ENCODE results near the gene CCDC85A.

Gene CCDC85A

DNA sequence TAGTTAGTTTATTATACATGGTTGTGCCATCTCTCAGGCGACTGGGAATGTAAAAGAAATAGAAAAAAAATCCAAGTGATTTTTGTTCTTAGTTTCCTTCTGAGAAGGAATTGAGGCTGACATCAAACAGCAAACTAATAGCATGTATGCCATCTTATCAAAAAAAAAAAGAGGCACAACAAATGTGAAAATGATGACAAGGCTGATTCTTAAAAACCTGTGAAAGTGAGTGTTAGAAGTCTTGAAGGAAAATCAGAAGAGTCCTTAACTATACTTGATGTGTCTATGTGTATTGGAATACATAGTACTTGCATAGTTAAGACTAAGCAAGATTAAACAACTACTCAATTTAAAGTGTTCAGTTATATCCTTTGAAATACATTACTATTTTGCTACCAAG is 161.0 kb downstream of the CCDC85A start:
- intact Hi-C loops (cut with DNase I): no loop called here

DNA sequence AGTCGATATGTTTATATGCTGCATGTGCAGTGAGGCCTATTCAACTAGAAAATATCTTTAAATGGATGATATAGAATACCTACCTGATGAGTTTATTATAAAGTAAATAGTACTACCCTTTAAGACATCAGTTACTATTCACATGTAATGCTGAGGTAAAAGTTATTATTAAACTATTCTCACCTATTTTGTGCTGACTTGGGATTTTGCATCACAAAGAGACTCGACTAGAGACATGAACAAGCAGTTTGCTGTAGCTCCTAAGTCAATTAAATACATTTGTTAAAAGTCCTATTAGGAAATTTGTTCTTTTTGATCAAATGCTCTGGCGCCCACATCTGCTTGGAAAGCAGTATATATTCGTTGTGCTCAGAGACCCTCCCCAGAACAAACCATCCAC is 164.1 kb downstream of the CCDC85A start:
- intact Hi-C loops (cut with DNase I): no loop called here
- no peak for DNase-seq

More for the DNA sequence above, 161.0 kb downstream of the CCDC85A start:
- DNase-seq: no peak

- no peak for DNase-seq
- intact Hi-C loops (cut with DNase I): no loop called here
Observed at GRCh38 chr2:56348392-56349210, 164.8 kb downstream of the CCDC85A start.

- intact Hi-C loops (cut with DNase I): no loop called here
- no peak for DNase-seq
Observed at GRCh38 chr2:56357655-56358295, 174.0 kb downstream of the CCDC85A start.

GRCh38 chr2:56361844-56362243 is 178.1 kb downstream of the CCDC85A start:
- intact Hi-C loops (cut with DNase I): no loop called here
- no peak for DNase-seq

DNA sequence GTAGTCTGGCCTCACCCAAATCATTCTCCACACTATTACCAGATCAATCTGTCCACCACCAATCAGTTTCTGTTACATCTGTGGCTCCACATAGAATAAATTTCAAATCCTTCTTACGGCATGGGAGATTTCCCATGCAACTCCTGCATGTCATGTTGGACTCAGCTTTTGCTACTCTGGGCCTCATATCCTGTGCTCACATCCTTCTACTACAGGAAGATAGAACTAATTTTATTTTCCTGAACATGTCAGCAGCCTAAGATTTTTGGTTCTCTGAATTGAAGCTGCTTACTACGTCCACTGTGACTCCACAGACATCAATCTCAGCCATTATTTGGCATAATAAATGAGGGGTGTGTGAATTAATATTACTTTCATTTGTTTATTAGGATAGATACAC is 181.1 kb downstream of the CCDC85A start:
- DNase-seq: no peak
- intact Hi-C loops (cut with DNase I): no loop called here

DNA sequence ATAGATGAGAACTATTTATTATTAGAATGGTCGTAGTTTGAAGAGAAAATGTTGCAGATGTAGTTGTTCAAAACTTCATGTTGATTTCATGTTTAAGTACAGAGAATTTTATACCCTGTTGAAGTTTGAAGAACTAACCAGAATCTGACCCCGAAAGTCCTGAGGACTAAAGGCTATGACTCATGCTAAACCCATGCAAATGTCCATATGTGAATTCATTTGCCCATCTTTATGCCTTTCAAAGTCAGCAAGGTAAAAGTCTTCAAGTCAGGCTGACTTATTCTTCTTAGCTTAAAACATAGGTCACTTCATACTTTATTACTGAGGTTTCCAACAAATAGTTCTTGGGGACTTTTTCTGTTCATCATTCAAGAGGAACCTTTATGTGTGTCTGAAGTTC is 185.5 kb downstream of the CCDC85A start:
- DNase-seq: no peak
- intact Hi-C loops (cut with DNase I): no loop called here

DNA sequence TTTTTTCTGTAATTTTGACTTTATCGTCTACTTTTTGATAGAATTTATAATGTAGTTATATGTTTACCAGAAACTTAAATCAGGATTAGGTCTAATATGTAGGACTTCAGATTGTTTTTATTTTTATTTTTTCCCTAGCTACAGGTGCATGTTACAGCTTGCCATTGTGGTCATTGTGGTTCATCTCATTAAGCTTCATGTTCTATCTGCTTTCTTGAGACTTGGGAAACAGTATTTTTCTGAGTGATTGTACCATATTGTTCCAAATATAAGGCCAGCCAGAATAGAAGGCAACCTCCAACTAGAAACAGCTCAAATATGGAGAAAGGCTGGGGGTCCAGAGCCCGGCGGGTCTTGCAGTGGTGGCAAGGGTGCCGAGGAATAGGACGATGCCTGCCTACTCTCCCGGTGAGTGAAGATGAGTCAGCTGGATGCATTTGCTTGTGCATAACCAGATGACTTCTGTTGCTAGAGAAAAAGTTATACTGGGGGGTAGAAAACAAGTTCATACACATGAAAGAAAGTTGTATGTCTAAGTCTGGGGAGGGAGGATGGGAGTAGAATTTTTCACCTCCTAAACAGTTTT is 188.4 kb downstream of the CCDC85A start:
- DNase-seq: peak in 1 of 10 donors; percentile 56
- intact Hi-C loops (cut with DNase I): no loop called here

- intact Hi-C loops (cut with DNase I): no loop called here
- DNase-seq: no peak
Observed at GRCh38 chr2:56375251-56375650, 191.5 kb downstream of the CCDC85A start.

DNA sequence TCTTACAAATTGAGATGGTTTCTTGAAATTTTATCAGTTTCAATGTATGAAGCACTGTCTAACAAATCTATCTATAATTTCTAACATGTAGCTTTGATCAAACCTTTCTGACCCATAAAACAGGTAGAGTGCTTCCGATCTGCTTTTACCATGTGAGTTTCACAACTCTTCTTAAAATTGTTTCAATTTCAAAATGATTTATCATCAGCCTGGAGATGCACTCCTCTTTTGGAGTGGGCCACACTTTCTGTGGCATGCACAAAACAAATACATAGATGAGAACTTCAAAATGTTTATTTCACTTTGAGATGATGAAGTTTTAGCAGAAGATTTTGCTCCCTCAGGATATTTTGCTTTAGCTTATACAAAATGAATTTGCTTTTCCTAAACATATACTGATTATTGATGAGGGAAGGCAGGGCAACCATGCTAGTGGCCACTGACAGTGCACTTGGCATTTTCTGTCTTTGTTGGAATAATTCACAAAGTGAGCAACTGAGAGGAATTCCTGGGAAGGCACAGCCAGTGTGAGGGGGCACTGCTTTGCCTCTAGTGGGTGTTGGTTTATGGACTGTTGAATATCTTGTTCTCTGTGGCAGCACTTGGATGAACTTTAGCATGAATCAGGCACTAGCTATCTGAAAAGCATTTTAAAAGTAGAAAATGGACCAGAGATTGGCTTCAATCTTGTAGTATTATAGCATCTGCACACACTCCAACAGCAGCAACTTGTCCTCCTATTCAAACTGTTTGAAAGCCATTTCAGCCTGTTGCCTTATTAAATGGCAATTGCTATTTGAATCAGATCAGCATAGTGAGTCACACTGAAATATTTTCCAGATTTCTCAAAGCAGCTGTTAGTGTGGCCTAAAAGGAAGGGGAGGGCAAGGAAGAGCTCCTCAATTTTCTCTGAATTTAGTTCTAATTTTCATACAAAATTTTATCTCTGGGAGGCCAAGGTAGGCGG is 193.2 kb downstream of the CCDC85A start:
- DNase-seq: no peak
- intact Hi-C loops (cut with DNase I): no loop called here

- intact Hi-C loops (cut with DNase I): no loop called here
- no peak for DNase-seq
Observed at GRCh38 chr2:56379066-56379465, 195.3 kb downstream of the CCDC85A start.

GRCh38 chr2:56380861-56381260 is 197.1 kb downstream of the CCDC85A start:
- intact Hi-C loops (cut with DNase I): no loop called here
- DNase-seq: no peak

GRCh38 chr2:56382466-56382865 is 198.7 kb downstream of the CCDC85A start:
- DNase-seq: no peak
- intact Hi-C loops (cut with DNase I): no loop called here

DNA sequence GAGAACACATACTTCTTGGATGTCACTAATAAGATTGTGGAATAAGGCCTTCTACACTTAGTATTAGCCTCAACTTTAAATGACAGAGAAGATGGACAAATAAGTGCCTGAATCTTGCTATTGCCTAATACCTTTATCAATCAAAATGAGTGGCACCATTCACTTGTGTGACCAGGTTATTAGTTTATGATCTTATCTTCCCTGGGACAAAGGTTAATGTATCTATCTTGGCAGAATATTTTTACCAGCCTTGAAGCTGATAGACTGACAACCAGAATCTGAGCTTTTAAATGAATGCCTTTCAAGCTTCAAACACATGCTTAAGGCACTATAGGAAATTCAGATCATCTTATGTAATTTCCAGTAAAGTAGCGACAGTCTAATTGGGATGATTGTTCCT is 202.9 kb downstream of the CCDC85A start:
- intact Hi-C loops (cut with DNase I): no loop called here
- DNase-seq: no peak

GRCh38 chr2:56390644-56391043 is 206.9 kb downstream of the CCDC85A start:
- intact Hi-C loops (cut with DNase I): no loop called here
- DNase-seq: no peak

DNA sequence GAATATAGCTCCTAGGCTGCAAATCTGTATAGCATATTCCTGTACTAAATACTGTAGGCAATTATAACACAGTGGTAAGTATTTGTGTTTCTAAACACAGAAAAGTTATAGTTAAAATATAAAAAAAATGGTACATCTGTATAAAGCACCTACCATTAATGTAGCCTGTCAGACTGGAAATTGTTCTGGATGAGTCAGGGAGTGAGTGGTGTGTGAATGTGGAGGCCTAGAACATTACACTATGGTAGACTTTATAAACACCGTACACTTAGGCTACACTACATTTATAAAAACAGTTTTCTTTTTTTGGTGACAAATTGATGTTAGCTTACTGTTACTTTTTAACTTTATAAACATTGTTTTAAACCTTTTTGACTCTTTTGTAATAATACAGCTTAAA is 226.3 kb downstream of the CCDC85A start:
- DNase-seq: no peak
- intact Hi-C loops (cut with DNase I): no loop called here

DNA sequence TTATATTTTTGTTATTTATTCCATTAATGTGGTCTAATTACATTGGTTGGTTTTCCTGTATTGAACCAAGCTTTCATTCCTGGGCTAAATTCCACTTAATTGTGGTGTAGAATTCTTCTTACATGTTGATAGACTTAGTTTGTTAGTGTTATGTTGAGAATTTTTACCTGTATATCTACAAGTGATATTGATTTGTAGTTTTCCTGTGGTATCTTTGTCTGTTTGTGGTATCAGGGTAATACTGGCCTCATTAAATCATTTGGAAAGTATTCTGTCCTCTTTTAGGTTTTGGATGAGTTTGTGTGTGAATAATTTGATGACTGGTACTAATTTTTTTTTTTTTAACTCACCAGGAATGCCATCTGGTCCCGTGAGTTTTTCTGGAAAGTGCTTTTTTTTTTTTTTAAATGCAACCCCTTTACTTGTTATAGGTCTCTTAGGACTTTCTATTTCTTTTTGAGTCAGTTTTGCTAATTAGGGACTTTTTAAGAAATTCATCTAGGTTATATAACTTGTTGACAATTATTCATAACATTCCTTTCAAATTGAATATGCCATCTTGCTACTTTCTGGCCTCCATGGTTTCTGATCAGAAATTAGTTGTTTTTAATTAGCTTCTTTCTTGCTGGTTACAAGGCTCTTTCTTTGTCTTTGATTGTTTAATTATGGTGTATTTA is 232.8 kb downstream of the CCDC85A start:
- no peak for DNase-seq
- intact Hi-C loops (cut with DNase I): no loop called here
